Measurements from ENCODE around the gene CRHR1.

Gene CRHR1

DNA sequence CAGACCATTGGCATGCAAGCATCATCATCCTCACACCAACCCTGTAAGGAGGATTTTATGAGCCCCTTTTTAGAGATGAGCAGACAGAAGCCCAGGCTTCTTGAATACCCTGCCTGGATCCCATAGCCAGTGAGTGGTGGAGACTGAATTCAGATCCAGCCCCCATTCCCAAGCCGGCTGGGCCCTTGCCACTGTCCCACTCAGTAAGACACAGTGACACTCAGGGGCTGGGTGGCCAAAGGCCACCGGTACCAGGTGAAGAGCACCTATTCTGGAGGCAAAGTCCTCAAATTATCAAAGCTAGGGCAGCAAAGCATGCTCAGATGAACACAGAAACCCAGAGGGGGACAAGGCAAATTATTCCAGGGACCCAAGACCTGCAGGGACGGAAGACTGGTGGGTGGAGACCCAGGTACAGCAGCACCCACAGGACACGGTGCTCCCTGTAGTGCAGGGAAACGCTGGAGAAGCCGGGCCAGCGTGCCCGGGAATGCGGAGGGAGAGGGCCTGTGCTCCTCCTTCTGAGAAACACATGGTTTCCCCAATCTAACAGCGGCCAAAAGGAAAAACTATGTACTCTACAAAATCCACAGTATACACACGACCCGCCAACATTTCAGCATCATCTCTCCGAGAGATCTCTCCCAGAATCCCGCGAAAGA, 33.2 kb upstream of the CRHR1 start:
- ChIA-PET POLR2A (no interaction called here), CTCF (no interaction called here)
- DNase-seq (ENCODE audit: extremely low spot score), result no peak
- TF ChIP-seq, protein P1, sequence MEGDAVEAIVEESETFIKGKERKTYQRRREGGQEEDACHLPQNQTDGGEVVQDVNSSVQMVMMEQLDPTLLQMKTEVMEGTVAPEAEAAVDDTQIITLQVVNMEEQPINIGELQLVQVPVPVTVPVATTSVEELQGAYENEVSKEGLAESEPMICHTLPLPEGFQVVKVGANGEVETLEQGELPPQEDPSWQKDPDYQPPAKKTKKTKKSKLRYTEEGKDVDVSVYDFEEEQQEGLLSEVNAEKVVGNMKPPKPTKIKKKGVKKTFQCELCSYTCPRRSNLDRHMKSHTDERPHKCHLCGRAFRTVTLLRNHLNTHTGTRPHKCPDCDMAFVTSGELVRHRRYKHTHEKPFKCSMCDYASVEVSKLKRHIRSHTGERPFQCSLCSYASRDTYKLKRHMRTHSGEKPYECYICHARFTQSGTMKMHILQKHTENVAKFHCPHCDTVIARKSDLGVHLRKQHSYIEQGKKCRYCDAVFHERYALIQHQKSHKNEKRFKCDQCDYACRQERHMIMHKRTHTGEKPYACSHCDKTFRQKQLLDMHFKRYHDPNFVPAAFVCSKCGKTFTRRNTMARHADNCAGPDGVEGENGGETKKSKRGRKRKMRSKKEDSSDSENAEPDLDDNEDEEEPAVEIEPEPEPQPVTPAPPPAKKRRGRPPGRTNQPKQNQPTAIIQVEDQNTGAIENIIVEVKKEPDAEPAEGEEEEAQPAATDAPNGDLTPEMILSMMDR (IDR thresholded peaks at IDR 0.05; ENCODE audit: control extremely low read depth, extremely low read depth, low read depth, missing control alignments), result no peak

DNA sequence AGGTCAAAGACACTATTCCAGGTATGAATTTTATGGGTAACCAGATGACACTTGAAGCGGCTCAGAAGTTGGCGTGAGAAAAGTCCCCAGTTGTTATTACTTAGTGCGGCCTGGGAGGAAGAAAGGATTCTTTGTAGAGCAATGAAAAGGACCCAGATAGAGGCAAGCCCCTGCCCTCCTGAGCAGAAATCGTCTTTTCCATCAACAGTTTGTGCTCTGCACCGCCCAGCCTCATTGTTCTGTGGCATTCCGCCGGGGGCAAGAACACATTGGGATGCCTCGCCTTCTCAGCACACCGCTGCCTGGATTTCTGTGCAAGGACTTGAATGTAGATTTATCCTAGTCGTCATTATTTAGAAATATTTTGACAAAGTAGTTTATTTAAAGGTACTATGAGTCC, 32.7 kb upstream of the CRHR1 start:
- ChIA-PET POLR2A (no interaction called here), CTCF (no interaction called here)
- DNase-seq (ENCODE audit: extremely low spot score), result no peak
- TF ChIP-seq, protein P1 (IDR thresholded peaks at IDR 0.05; ENCODE audit: control extremely low read depth, extremely low read depth, low read depth, missing control alignments), result no peak

DNA sequence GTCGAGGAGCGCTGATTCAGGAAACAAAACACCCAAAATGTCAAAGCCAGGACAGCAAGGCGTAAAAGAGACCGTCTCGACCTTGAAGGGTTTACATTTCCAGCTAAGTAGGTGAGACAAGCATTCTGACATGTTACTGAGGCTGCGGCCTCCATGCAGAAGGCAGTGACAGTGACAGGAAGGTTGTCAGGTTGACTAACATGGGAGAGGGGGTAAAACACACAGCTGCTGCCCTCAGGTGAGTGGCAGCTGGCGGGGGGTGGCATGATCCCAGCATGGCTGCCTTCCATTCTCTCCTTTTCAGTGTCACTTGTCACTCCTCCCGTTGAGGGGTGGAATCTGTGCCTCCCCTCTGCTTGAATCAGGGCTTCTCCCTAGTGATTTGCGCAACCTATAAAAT, 31.9 kb upstream of the CRHR1 start:
- TF ChIP-seq, protein P1 (IDR thresholded peaks at IDR 0.05; ENCODE audit: control extremely low read depth, extremely low read depth, low read depth, missing control alignments), result no peak
- ChIA-PET CTCF (no interaction called here), POLR2A (no interaction called here)
- DNase-seq (ENCODE audit: extremely low spot score), result no peak

DNA sequence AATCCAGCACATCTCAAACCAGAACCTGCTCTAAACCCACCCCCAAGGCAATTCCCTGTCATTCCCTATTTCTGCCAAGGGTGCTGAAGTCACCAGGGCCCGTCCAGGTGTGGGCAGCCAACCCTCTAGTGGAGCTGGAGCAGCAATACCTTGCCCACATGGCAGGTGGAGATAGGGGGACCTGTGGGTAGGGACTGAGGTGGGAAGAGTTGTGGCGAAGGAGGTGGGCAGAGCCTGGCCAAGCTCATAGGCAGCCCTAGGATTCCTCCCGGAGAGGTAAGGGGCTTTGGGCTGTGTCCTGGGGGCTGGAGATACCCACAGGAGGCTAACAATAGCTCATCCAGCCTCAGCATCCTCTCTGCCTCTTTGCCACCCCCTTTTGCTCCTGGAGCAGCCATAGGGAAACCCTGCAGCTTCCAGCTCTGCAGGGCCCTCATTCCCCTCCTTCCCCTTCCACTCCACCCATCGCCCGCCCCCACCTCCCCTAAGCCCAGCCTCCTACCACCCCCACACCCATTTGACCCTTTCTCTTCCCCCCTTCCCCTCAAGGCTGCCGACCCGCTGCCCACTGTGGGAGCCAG, 30.4 kb upstream of the CRHR1 start:
- POLR2A ChIA-PET, result no interaction called here
- no peak for DNase-seq (ENCODE audit: extremely low spot score)
- CTCF ChIA-PET, result no interaction called here
- TF ChIP-seq, protein P1 (IDR thresholded peaks at IDR 0.05; ENCODE audit: control extremely low read depth, extremely low read depth, low read depth, missing control alignments), result no peak

GRCh38 chr17:45755050-45755449, 29.1 kb upstream of the CRHR1 start:
- CTCF ChIA-PET, result no interaction called here

DNA sequence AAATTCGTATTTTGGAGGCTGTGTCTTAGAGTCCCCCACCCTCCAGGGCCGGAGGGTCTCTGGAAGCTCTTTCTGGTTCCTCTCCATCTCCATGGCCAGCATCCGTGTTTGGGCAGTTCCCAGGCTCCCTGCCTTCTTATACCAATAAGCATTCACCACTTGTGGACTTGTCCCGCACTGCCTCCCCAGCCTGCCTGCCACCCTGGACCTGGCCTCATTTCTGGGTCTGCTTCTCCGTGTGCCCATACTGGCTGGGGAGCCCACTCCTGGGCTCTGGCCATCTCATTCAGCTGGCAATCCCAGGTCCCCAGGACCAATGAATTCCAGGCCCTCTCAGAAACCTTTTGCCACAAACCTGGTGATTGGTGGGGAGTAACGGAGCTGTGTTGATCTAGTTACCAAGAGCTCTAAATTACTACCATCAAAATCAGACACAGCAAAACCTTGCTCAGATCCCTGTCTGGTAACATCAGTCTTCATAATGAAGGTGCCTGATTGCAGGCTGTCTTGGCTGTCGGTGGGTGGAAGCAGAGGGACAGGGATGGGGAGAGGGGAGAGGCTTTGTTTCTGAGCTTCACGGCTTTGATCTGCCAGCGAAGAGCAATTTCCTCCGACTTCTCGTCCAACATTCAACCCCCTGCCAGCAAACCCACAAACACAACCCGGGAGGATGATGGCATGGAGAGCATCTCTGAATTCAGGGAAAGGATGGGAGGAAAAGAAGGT, 27.7 kb upstream of the CRHR1 start:
- TF ChIP-seq, protein P1 (IDR thresholded peaks at IDR 0.05; ENCODE audit: control extremely low read depth, extremely low read depth, low read depth, missing control alignments), result no peak
- ChIA-PET CTCF (no interaction called here), POLR2A (no interaction called here)
- DNase-seq (ENCODE audit: extremely low spot score), result no peak

More at GRCh38 chr17:45755050-45755449, 29.1 kb upstream of the CRHR1 start:
- DNase-seq (ENCODE audit: extremely low spot score), result no peak
- TF ChIP-seq, protein P1 (IDR thresholded peaks at IDR 0.05; ENCODE audit: control extremely low read depth, extremely low read depth, low read depth, missing control alignments), result no peak
- POLR2A ChIA-PET, result no interaction called here

All from GM10248 (cell line).